Natural killer cell (primary cell): ENCODE data around the gene FABP1. TPM values are rescaled to one million over a fixed set of nuclear protein-coding genes. Genes with fewer than 3 reads are reported as not detected.

Experiments
- ATAC-seq, 3 donors: fragments of 150-1000 bp in 2 of 3; fragments of 200-7000 bp in 1 of 3; cut with Tn5 transposase; 1 replicate in 1 of 3; 2 replicates in 2 of 3; pipeline ENCODE4 v1.10.0; 2021; ENCODE audit warnings: mild to moderate bottlenecking in 2 of 3, moderate library complexity in 2 of 3
- DNase-seq, 2 donors: peaks; one replicate each; pipeline versions ENCODE4 v3.0.0 to v3.0.0-alpha.2; 2013 to 2021; ENCODE audit warnings: mixed read lengths in 1 of 2
- H3K27ac ChIP-seq: one replicate; pipeline ENCODE4 v1.5.1; 2013; ENCODE audit warnings: mild to moderate bottlenecking, low read length
- H3K27me3 ChIP-seq: one replicate; pipeline ENCODE4 v1.6.1; 2013; ENCODE audit warnings: low read length; ENCODE audit not compliant: control insufficient read depth, insufficient read depth
- H3K36me3 ChIP-seq: one replicate; pipeline ENCODE4 v1.6.1; 2013; ENCODE audit warnings: low read length; ENCODE audit not compliant: control insufficient read depth, insufficient read depth
- H3K4me1 ChIP-seq: one replicate; pipeline ENCODE4 v1.6.1; 2013; ENCODE audit warnings: low read length; ENCODE audit not compliant: control insufficient read depth, insufficient read depth
- H3K4me3 ChIP-seq: one replicate; pipeline ENCODE4 v1.5.1; 2013; ENCODE audit warnings: low read length
- H3K9me3 ChIP-seq: one replicate; pipeline ENCODE4 v1.6.1; 2013; ENCODE audit warnings: low read length; ENCODE audit not compliant: control insufficient read depth, insufficient read depth
- H3K27ac Mint-ChIP-seq, 2 donors: one replicate each; pipeline ENCODE4 v1.8.0; 2022; ENCODE audit warnings: mild to moderate bottlenecking in 2 of 2, mixed read lengths in 2 of 2, moderate library complexity in 1 of 2
- H3K27me3 Mint-ChIP-seq, 2 donors: one replicate each; pipeline ENCODE4 v1.8.0; 2022; ENCODE audit warnings: low read depth in 2 of 2, mixed read lengths in 2 of 2
- H3K36me3 Mint-ChIP-seq: one replicate; pipeline ENCODE4 v1.8.0; 2022; ENCODE audit warnings: mixed read lengths
- H3K4me1 Mint-ChIP-seq, 2 donors: one replicate each; pipeline ENCODE4 v1.8.0; 2022; ENCODE audit warnings: mixed read lengths in 2 of 2
- H3K4me3 Mint-ChIP-seq: one replicate; pipeline ENCODE4 v1.8.0; 2022; ENCODE audit warnings: mild to moderate bottlenecking, moderate library complexity, mixed read lengths
- H3K9me3 Mint-ChIP-seq, 2 donors: one replicate each; pipeline ENCODE4 v1.8.0; 2022; ENCODE audit warnings: mixed read lengths in 2 of 2
- CTCF ChIP-seq: fragments of 200-600 bp; IDR thresholded peaks from one replicate; pipeline ENCODE4 v1.8.0; 2022; ENCODE audit warnings: antibody characterized with exemption
- WGBS: methylation state at CpG from one replicate; pipeline ENCODE4 v1.1.7; 2013; ENCODE audit warnings: missing lambda C conversion rate; ENCODE audit not compliant: insufficient coverage; 5-methylcytosine and 5-hydroxymethylcytosine counted together
- intact Hi-C: fragments of 100-400 bp; cut with micrococcal nuclease; formaldehyde crosslinking; loops from one replicate; pipeline ENCODE4 v1.14.2; 2022
- total RNA-seq, 4 donors: library from RNA; stranded (reverse); fragments of 120-200 nt in 1 of 4; gene quantifications; one replicate each; pipeline versions ENCODE4 v1.2.3 to v1.2.4, GENCODE V29; 2013 to 2022

FABP1 gene
- total RNA-seq, 3 donors from 2014 or later (not counting 1 experiment from before 2014, with no cell fraction given), result not detected

GRCh38 chr2:88137833-88138232, 10.0 kb upstream of the FABP1 start:
- H3K27me3 Mint-ChIP-seq, result peaks cover 18 to 47% of the 10 kb centered on the region in 2 donors
- ATAC-seq (no peak), DNase-seq (no peak)
- no peak overlapping the region for H3K27ac ChIP-seq
- no peaks in the 10 kb centered on the region for H3K36me3 ChIP-seq
- no peaks in the 10 kb centered on the region for H3K9me3 ChIP-seq
- WGBS, result 96% methylated on average over 4 of the region's 4 CpGs
- H3K4me1 Mint-ChIP-seq, result no peaks in the 10 kb centered on the region
- H3K27ac Mint-ChIP-seq, result no peak overlapping the region
- no peaks in the 10 kb centered on the region for H3K4me1 ChIP-seq
- H3K4me3 Mint-ChIP-seq, result no peak overlapping the region
- no peaks in the 10 kb centered on the region for H3K27me3 ChIP-seq
- H3K36me3 Mint-ChIP-seq, result peaks cover 8% of the 10 kb centered on the region
- TF ChIP-seq CTCF, result no peak
- H3K4me3 ChIP-seq, result no peak overlapping the region
- no peaks in the 10 kb centered on the region for H3K9me3 Mint-ChIP-seq
- intact Hi-C loops, result no loop called here

GRCh38 chr2:88136817-88137216, 9.0 kb upstream of the FABP1 start:
- H3K4me1 ChIP-seq, result no peaks in the 10 kb centered on the region
- DNase-seq (no peak), ATAC-seq (no peak)
- H3K36me3 ChIP-seq, result no peaks in the 10 kb centered on the region
- WGBS, result 73% methylated on average over 4 of the region's 4 CpGs
- H3K4me1 Mint-ChIP-seq, result no peaks in the 10 kb centered on the region
- no peaks in the 10 kb centered on the region for H3K27me3 ChIP-seq
- no peaks in the 10 kb centered on the region for H3K9me3 ChIP-seq
- peaks cover 16 to 43% of the 10 kb centered on the region in 2 donors for H3K27me3 Mint-ChIP-seq
- peaks cover 4% of the 10 kb centered on the region for H3K36me3 Mint-ChIP-seq
- no peaks in the 10 kb centered on the region for H3K9me3 Mint-ChIP-seq
- intact Hi-C loops, result no loop called here
- no peak overlapping the region for H3K27ac ChIP-seq
- no peak overlapping the region for H3K4me3 ChIP-seq
- no peak overlapping the region for H3K27ac Mint-ChIP-seq
- TF ChIP-seq CTCF, result no peak
- H3K4me3 Mint-ChIP-seq, result no peak overlapping the region

- ATAC-seq (no peak), DNase-seq (no peak)
- H3K27me3 ChIP-seq, result no peaks in the 10 kb centered on the region
- no peaks in the 10 kb centered on the region for H3K4me1 ChIP-seq
- H3K36me3 ChIP-seq, result no peaks in the 10 kb centered on the region
- 77% methylated on average over 3 of the region's 3 CpGs for WGBS
- Mint-ChIP-seq H3K36me3 (no peaks in the 10 kb centered on the region), H3K4me1 (no peaks in the 10 kb centered on the region), H3K4me3 (no peak overlapping the region), H3K9me3 (no peaks in the 10 kb centered on the region), H3K27ac (no peak overlapping the region), H3K27me3 (peaks cover 9 to 43% of the 10 kb centered on the region in 2 donors)
- no peak for TF ChIP-seq CTCF
- no peak overlapping the region for H3K4me3 ChIP-seq
- H3K9me3 ChIP-seq, result no peaks in the 10 kb centered on the region
- H3K27ac ChIP-seq, result no peak overlapping the region
- intact Hi-C loops, result no loop called here
Observed at GRCh38 chr2:88133875-88134274, 6.0 kb upstream of the FABP1 start.

GRCh38 chr2:88131999-88132368, 4.1 kb upstream of the FABP1 start:
- ATAC-seq, result no peak
- no peaks in the 10 kb centered on the region for H3K9me3 Mint-ChIP-seq
- intact Hi-C loops, result no loop called here

More at GRCh38 chr2:88131999-88132368, 4.1 kb upstream of the FABP1 start:
- Histone ChIP-seq H3K36me3 (no peaks in the 10 kb centered on the region), H3K4me1 (no peaks in the 10 kb centered on the region), H3K4me3 (no peak overlapping the region), H3K9me3 (no peaks in the 10 kb centered on the region), H3K27ac (no peak overlapping the region), H3K27me3 (no peaks in the 10 kb centered on the region)
- no peaks in the 10 kb centered on the region for H3K4me1 Mint-ChIP-seq
- H3K36me3 Mint-ChIP-seq, result no peaks in the 10 kb centered on the region
- no peak overlapping the region for H3K4me3 Mint-ChIP-seq
- WGBS, result 95% methylated on average over 3 of the region's 3 CpGs
- H3K27ac Mint-ChIP-seq, result no peak overlapping the region
- DNase-seq, result no peak
- no peak for TF ChIP-seq CTCF
- peaks cover 9 to 41% of the 10 kb centered on the region in 2 donors for H3K27me3 Mint-ChIP-seq
